GM18909 (cell line): ENCODE measurements around the gene CPB2.
A peak's percentile ranks its signal among the peaks of the same experiment; 100 is the strongest.

Source experiments
- ATAC-seq: cut with Tn5 transposase; IDR thresholded peaks from one replicate; pipeline ENCODE4 v1.9.1; 2021; ENCODE audit warnings: mild to moderate bottlenecking; ENCODE audit not compliant: unreplicated experiment, poor library complexity

CPB2 gene

GRCh38 chr13:46101484-46102254, 3.2 kb downstream of the CPB2 start:
- no peak for ATAC-seq

- ATAC-seq, result no peak
Measured at GRCh38 chr13:46101002-46101401, 3.8 kb downstream of the CPB2 start.

- no peak for ATAC-seq
Measured at GRCh38 chr13:46100191-46100815, 4.5 kb downstream of the CPB2 start.

GRCh38 chr13:46097663-46098062, 7.2 kb downstream of the CPB2 start:
- ATAC-seq, result no peak

- ATAC-seq, result no peak
Measured at GRCh38 chr13:46097015-46097414, 7.8 kb downstream of the CPB2 start.

GRCh38 chr13:46094478-46094877, 10.4 kb downstream of the CPB2 start:
- ATAC-seq, result no peak

GRCh38 chr13:46088821-46089562, 15.8 kb downstream of the CPB2 start:
- ATAC-seq, result no peak

- ATAC-seq, result no peak
Measured at GRCh38 chr13:46087481-46087880, 17.4 kb downstream of the CPB2 start.

GRCh38 chr13:46086985-46087384, 17.8 kb downstream of the CPB2 start:
- ATAC-seq, result no peak

GRCh38 chr13:46086421-46086922, 18.4 kb downstream of the CPB2 start:
- no peak for ATAC-seq

GRCh38 chr13:46085737-46086136, 19.1 kb downstream of the CPB2 start:
- no peak for ATAC-seq

GRCh38 chr13:46082324-46082723, 22.5 kb downstream of the CPB2 start:
- ATAC-seq, result no peak

- no peak for ATAC-seq
Measured at GRCh38 chr13:46079770-46080169, 25.1 kb downstream of the CPB2 start.

- ATAC-seq, result no peak
Measured at GRCh38 chr13:46077265-46077664, 27.6 kb downstream of the CPB2 start.

- ATAC-seq, result no peak
Measured at GRCh38 chr13:46076827-46077226, 28.0 kb downstream of the CPB2 start.

GRCh38 chr13:46075811-46076210, 29.0 kb downstream of the CPB2 start:
- no peak for ATAC-seq

- peak; percentile 90 for ATAC-seq
Measured at GRCh38 chr13:46071590-46072249, 33.1 kb downstream of the CPB2 start.

- no peak for ATAC-seq
Measured at GRCh38 chr13:46063292-46063691, 41.5 kb downstream of the CPB2 start.

- ATAC-seq, result no peak
Measured at GRCh38 chr13:46062185-46062584, 42.6 kb downstream of the CPB2 start.

- ATAC-seq, result no peak
Measured at GRCh38 chr13:46059405-46059804, 45.4 kb downstream of the CPB2 start.

- no peak for ATAC-seq
Measured at GRCh38 chr13:46058268-46058667, 46.6 kb downstream of the CPB2 start.
